Body of pancreas (tissue), 4 donors: ENCODE results near the gene ANKRD2. TPM values are rescaled to one million over a fixed set of nuclear protein-coding genes. Genes with fewer than 3 reads are reported as not detected.

Source experiments
- ATAC-seq: fragments of 150-250 bp; one replicate; pipeline ENCODE4 v1.9.1; 2016
- DNase-seq, 4 donors: peaks; one replicate each; pipeline ENCODE4 v3.0.0-alpha.2; 2019
- H3K27ac ChIP-seq, 4 donors: fragments of 200-600 bp; sonication (generic); 1 replicate in 3 of 4; 2 replicates in 1 of 4; pipeline versions ENCODE4 v1.5.1 to v1.6.1; 2016 to 2019; ENCODE audit warnings: mild to moderate bottlenecking in 1 of 4, mixed read lengths in 1 of 4, moderate library complexity in 1 of 4
- H3K27me3 ChIP-seq, 2 donors: fragments of 200-600 bp; sonication (generic); one replicate each; pipeline ENCODE4 v1.6.0; 2016; ENCODE audit warnings: mild to moderate bottlenecking in 1 of 2
- H3K36me3 ChIP-seq, 2 donors: fragments of 200-600 bp; sonication (generic); replicated peaks in 1 of 2; 2 replicates each; pipeline ENCODE4 v1.5.1; 2016; ENCODE audit warnings: low read depth in 2 of 2; ENCODE audit not compliant: insufficient read depth in 1 of 2
- H3K4me1 ChIP-seq: fragments of 200-600 bp; sonication (generic); one replicate; pipeline ENCODE4 v1.6.0; 2016
- H3K4me3 ChIP-seq, 2 donors: fragments of 200-600 bp; sonication (generic); 1 replicate in 1 of 2; 2 replicates in 1 of 2; pipeline ENCODE4 v1.5.1; 2016 to 2019
- H3K9me3 ChIP-seq, 3 donors: fragments of 200-600 bp; sonication (generic); 1 replicate in 2 of 3; 2 replicates in 1 of 3; pipeline ENCODE4 v1.5.1; 2016
- POLR2A ChIP-seq, 3 donors: fragments of 450-650 bp; IDR thresholded peaks; one replicate each; pipeline ENCODE4 v1.6.1; 2016; ENCODE audit warnings: antibody characterized with exemption in 3 of 3, mild to moderate bottlenecking in 2 of 3
- WGBS, 2 donors: methylation state at CpG; one replicate each; pipeline ENCODE4 v1.1.5; 2017; 5-methylcytosine and 5-hydroxymethylcytosine counted together
- intact Hi-C: fragments of 100-400 bp; cut with DNase I; formaldehyde crosslinking; loops from one replicate; pipeline ENCODE4 v1.15.1; 2023
- total RNA-seq, 2 donors: library from RNA; depleted of rRNA; stranded (reverse); fragments of >200 nt; gene quantifications; one replicate each; pipeline ENCODE4 v1.1.0, GENCODE V29; 2016
- TF ChIP-seq, protein P1 (sequence below), 7 experiments: fragments of 450-650 bp in 4 of 7; fragments of 200-600 bp in 3 of 7; sonication (generic) in 3 of 7; IDR thresholded peaks; one replicate each; pipeline ENCODE4 v1.5.1; 2016 to 2019; ENCODE audit warnings: antibody characterized with exemption in 7 of 7

ANKRD2 gene
- total RNA-seq, 2 donors from 2014 or later = not detected

DNA sequence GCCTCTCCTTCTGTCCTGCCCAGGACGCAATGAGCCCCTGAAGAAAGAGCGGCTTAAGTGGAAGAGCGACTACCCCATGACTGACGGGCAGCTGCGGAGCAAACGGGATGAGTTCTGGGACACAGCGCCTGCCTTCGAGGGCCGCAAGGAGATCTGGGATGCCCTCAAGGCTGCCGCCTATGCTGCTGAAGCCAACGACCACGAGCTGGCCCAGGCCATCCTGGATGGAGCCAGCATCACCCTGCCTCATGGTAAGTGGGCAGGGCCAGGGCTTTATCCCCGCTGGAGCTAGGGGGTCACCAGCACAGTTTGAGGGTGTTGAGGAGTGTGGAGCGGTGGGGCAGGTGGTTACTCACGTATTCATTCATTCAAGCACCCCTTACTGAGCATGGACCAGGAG is 4.7 kb upstream of the ANKRD2 start:
- Histone ChIP-seq H3K27me3 (no peaks in the 10 kb centered on the region), H3K27ac (no peak overlapping the region), H3K4me3 (no peak overlapping the region), H3K9me3 (no peaks in the 10 kb centered on the region), H3K36me3 (peaks cover 0 to 2% of the 10 kb centered on the region in 2 donors), H3K4me1 (peaks cover 26% of the 10 kb centered on the region)
- TF ChIP-seq POLR2A (IDR thresholded peaks at IDR 0.05) = no peak
- TF ChIP-seq, protein P1, sequence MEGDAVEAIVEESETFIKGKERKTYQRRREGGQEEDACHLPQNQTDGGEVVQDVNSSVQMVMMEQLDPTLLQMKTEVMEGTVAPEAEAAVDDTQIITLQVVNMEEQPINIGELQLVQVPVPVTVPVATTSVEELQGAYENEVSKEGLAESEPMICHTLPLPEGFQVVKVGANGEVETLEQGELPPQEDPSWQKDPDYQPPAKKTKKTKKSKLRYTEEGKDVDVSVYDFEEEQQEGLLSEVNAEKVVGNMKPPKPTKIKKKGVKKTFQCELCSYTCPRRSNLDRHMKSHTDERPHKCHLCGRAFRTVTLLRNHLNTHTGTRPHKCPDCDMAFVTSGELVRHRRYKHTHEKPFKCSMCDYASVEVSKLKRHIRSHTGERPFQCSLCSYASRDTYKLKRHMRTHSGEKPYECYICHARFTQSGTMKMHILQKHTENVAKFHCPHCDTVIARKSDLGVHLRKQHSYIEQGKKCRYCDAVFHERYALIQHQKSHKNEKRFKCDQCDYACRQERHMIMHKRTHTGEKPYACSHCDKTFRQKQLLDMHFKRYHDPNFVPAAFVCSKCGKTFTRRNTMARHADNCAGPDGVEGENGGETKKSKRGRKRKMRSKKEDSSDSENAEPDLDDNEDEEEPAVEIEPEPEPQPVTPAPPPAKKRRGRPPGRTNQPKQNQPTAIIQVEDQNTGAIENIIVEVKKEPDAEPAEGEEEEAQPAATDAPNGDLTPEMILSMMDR (IDR thresholded peaks at IDR 0.05) = no peak
- no peak for ATAC-seq
- intact Hi-C loops = no loop called here
- no peak for DNase-seq
- 92% methylated on average over 9 to 15 of the region's 15 CpGs for WGBS, 2 donors

DNA sequence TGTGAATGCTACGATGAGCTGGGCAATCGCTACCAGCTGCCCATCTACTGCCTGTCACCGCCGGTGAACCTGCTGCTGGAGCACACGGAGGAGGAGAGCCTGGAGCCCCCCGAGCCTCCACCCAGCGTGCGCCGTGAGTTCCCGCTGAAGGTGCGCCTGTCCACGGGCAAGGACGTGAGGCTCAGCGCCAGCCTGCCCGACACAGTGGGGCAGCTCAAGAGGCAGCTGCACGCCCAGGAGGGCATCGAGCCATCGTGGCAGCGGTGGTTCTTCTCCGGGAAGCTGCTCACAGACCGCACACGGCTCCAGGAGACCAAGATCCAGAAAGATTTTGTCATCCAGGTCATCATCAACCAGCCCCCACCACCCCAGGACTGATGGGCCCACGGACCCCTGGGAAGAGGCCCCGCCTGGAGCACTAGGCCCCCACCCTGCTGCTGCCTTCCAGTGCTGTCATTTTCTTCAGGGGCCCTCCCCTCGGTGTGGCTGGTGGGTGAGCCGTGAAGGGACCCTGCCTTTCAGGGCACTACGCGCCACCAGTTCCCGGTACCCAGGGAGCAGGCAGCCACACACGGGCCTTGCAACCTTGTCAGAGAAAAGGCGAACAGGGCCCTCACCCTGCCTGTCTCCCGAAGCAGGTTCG is 2.3 kb upstream of the ANKRD2 start:
- Histone ChIP-seq H3K27ac (peak overlapping the region in 2 of 4 donors; percentile 66 to 70), H3K4me1 (peaks cover 46% of the 10 kb centered on the region), H3K27me3 (no peaks in the 10 kb centered on the region), H3K9me3 (no peaks in the 10 kb centered on the region), H3K4me3 (no peak overlapping the region), H3K36me3 (peaks cover 0 to 2% of the 10 kb centered on the region in 2 donors)
- WGBS, 2 donors = 87 to 97% methylated on average over 5 to 33 of the region's 33 CpGs
- intact Hi-C loops = loop anchor here (10.0 kb wide), 1 partner anchor 155 kb away; no protein-coding TSS in a partner anchor
- no peak for TF ChIP-seq POLR2A (IDR thresholded peaks at IDR 0.05)
- TF ChIP-seq, protein P1 (IDR thresholded peaks at IDR 0.05) = no peak
- ATAC-seq (no peak), DNase-seq (no peak)

DNA sequence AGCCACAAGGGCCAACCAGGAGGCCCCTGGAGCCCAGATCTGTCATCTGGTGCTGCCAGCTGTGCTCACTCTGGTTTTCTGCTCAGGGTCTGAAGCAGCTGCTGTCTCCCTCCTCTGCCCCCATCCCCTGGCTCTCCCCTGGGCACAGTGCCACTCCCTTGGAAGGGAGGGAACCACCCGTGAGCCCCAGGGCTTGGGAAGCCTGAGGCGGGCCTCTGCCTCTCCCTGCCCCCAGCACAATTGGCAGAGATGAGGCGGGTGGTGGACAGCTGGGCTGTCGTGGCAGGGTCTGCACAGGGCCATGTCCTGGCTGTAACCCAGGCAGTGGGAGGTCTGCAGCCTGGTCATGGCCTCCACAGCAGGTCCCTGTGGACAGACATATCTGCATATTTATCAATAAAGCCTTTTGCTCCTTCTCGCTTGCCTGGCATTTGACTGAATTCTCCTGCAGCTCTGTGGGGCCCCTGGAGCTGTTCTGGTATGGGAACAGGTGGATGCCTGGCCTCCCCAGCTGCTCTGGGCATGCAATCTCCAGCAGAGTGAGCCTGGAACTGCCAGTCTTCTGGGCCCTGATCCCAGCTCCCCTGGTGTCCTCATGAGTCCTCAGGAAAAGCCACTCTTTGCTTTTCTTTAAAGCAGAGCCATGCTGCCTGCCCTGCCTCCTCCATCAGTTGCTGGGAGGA is 1.6 kb upstream of the ANKRD2 start:
- Histone ChIP-seq H3K4me3 (no peak overlapping the region), H3K9me3 (no peaks in the 10 kb centered on the region), H3K4me1 (peaks cover 46% of the 10 kb centered on the region), H3K36me3 (peaks cover 0 to 2% of the 10 kb centered on the region in 2 donors), H3K27ac (peak overlapping the region in 3 of 4 donors; percentile 38 to 70 (median 66)), H3K27me3 (no peaks in the 10 kb centered on the region)
- TF ChIP-seq, protein P1 (IDR thresholded peaks at IDR 0.05) = no peak
- TF ChIP-seq POLR2A (IDR thresholded peaks at IDR 0.05) = no peak
- intact Hi-C loops = loop anchor here (10.0 kb wide), 1 partner anchor 154 kb away; no protein-coding TSS in a partner anchor
- 36 to 37% methylated on average over 2 to 5 of the region's 5 CpGs for WGBS, 2 donors
- ATAC-seq = peak; percentile 11
- no peak for DNase-seq

DNA sequence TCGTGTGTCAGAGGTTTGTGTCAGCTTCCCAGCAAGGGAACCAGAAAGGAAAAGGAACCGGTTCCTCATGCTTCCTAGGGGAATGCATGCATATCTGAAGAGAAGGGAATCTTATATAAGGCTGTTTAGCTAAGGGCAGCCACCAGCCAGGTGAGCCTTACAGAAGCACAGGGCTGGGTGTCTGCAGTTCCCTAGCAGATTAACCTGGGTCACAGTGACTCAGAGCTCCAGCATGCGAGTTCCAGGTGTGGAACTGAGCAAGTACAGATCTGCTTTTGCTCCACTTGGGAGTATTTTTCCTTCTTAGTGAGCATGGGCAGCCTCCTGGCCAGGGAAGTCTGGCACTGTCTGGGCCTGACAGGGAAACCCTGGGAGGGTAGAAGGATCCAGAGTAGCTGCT is 957 bp upstream of the ANKRD2 start:
- H3K36me3 ChIP-seq = peaks cover 0 to 2% of the 10 kb centered on the region in 2 donors
- H3K27ac ChIP-seq = peak overlapping the region; percentile 32 to 70 (median 52)
- H3K9me3 ChIP-seq = no peaks in the 10 kb centered on the region
- peak; percentile 13 for ATAC-seq
- no peaks in the 10 kb centered on the region for H3K27me3 ChIP-seq
- intact Hi-C loops = loop anchor here (10.0 kb wide), 1 partner anchor 153 kb away; no protein-coding TSS in a partner anchor
- 62 to 69% methylated on average over 3 of the region's 3 CpGs for WGBS, 2 donors
- no peak overlapping the region for H3K4me3 ChIP-seq
- TF ChIP-seq, protein P1 (IDR thresholded peaks at IDR 0.05) = no peak
- TF ChIP-seq POLR2A (IDR thresholded peaks at IDR 0.05) = no peak
- peaks cover 46% of the 10 kb centered on the region for H3K4me1 ChIP-seq
- DNase-seq = no peak
